ENCODE results near the gene DNAJC18. TPM values are rescaled to one million over a fixed set of nuclear protein-coding genes. Genes with fewer than 3 reads are reported as not detected.
A peak's percentile ranks its signal among the peaks of the same experiment; 100 is the strongest.

DNAJC18 gene
- total and polyA plus RNA-seq, 4 donors: 2.2 to 10.7 (median 8.7) TPM

GRCh38 chr5:139451878-139452660, 12.7 kb upstream of the DNAJC18 start:
- Histone ChIP-seq H3K4me3 (no peak overlapping the region), H3K9me3 (ENCODE audit: control insufficient read depth in 4 of 4, insufficient read depth in 3 of 4, low read length in 3 of 4) (peaks cover 0 to 2% (median 0%) of the 10 kb centered on the region in 4 donors), H3K4me1 (ENCODE audit: control insufficient read depth in 5 of 5, insufficient read depth in 5 of 5, low read length in 5 of 5) (peaks cover 0 to 2% (median 0%) of the 10 kb centered on the region in 5 donors), H3K27me3 (ENCODE audit: control insufficient read depth in 3 of 3, insufficient read depth in 3 of 3, low read length in 2 of 3) (no peaks in the 10 kb centered on the region), H3K36me3 (ENCODE audit: control insufficient read depth in 4 of 4, insufficient read depth in 4 of 4, low read length in 4 of 4) (peaks cover 0 to 25% (median 0%) of the 10 kb centered on the region in 4 donors), H3K9ac (ENCODE audit: insufficient read depth in 1 of 2, low read length in 2 of 2) (no peak overlapping the region), H3K27ac (ENCODE audit: low read depth in 1 of 2, low read length in 1 of 2) (no peak overlapping the region)
- WGBS, 2 donors: 80 to 84% methylated on average over 3 of the region's 3 CpGs
- ATAC-seq (ENCODE audit: insufficient read depth, low FRiP score) (no peak), DNase-seq (no peak)
- TF ChIP-seq CTCF (IDR thresholded peaks at IDR 0.05; ENCODE audit: control extremely low read depth, extremely low read depth): no peak

DNA sequence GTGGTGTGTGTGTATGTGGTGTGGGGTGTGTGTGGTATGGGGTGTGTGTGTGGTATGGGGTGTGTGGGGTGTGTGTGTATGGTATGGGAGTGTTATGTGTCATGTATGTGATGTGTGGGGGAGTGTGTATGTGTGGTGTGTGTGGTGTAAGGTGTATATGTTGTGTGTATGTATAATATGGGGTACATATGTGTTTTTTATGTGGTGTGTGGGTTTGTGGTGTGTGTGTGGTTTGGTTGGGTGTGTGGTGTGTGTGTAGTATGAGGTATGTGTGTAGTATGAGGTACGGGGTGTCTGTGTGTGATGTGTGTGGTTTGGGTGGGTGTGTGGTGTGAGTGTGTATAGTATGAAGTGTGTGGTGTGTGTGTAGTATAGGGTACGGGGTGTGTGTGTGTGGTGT, 11.9 kb upstream of the DNAJC18 start:
- no peak for DNase-seq
- no peaks in the 10 kb centered on the region for H3K27me3 ChIP-seq (ENCODE audit: control insufficient read depth in 3 of 3, insufficient read depth in 3 of 3, low read length in 2 of 3)
- TF ChIP-seq CTCF (IDR thresholded peaks at IDR 0.05; ENCODE audit: control extremely low read depth, extremely low read depth): no peak

DNA sequence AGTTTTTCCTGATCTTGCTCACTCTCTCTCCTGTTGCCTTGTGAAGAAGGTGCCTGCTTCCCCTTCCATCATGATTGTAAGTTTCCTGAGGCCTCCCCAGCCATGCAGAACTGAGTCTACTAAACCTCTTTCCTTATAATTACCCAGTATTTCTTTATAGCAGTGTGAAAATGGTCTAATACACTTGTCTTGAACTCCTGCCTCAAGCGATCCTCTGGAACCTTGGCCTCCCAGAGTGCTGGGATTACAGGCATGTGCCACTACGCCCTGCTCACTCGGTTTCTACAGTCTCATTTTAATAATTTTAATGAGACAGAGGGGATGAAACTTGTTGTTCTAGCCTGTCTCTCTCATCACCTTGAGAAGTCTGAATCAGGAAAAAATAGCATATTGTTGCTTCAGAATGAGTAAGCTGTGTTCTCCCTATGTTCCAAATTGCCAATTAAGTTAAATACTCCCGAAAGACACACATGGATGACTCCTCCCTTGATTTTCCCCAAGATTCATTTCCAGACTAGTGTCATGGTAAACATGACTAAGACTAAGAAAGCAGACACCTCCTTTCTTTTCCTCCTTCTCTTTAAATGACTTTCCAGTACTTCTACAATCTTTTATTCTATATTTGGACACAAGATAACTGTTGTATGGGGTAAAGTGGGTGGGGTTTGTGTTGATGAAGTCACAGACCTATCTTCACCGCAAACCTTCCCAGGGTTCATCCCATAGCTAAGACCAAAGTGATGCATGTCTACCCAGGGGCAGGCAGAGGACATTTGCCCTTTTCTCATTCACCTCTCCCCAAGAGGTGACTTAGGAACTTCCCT, 7.8 kb upstream of the DNAJC18 start:
- DNase-seq: no peak
- 84 to 94% methylated on average over 5 of the region's 5 CpGs for WGBS, 2 donors
- H3K36me3 ChIP-seq (ENCODE audit: control insufficient read depth in 4 of 4, insufficient read depth in 4 of 4, low read length in 4 of 4): peaks cover 0 to 16% (median 0%) of the 10 kb centered on the region in 4 donors
- no peaks in the 10 kb centered on the region for H3K9me3 ChIP-seq (ENCODE audit: control insufficient read depth in 4 of 4, insufficient read depth in 3 of 4, low read length in 3 of 4)
- H3K27ac ChIP-seq (ENCODE audit: low read depth in 1 of 2, low read length in 1 of 2): no peak overlapping the region
- no peak overlapping the region for H3K9ac ChIP-seq (ENCODE audit: insufficient read depth in 1 of 2, low read length in 2 of 2)
- no peak overlapping the region for H3K4me3 ChIP-seq
- no peak for ATAC-seq (ENCODE audit: insufficient read depth, low FRiP score)
- no peaks in the 10 kb centered on the region for H3K27me3 ChIP-seq (ENCODE audit: control insufficient read depth in 3 of 3, insufficient read depth in 3 of 3, low read length in 2 of 3)
- peaks cover 0 to 7% (median 0%) of the 10 kb centered on the region in 5 donors for H3K4me1 ChIP-seq (ENCODE audit: control insufficient read depth in 5 of 5, insufficient read depth in 5 of 5, low read length in 5 of 5)
- no peak for TF ChIP-seq CTCF (IDR thresholded peaks at IDR 0.05; ENCODE audit: control extremely low read depth, extremely low read depth)

More for the DNA sequence above, 11.9 kb upstream of the DNAJC18 start:
- H3K4me3 ChIP-seq: no peak overlapping the region
- no peak overlapping the region for H3K9ac ChIP-seq (ENCODE audit: insufficient read depth in 1 of 2, low read length in 2 of 2)
- peaks cover 0 to 4% (median 0%) of the 10 kb centered on the region in 5 donors for H3K4me1 ChIP-seq (ENCODE audit: control insufficient read depth in 5 of 5, insufficient read depth in 5 of 5, low read length in 5 of 5)
- peak overlapping the region in 1 of 2 donors; percentile 27 for H3K27ac ChIP-seq (ENCODE audit: low read depth in 1 of 2, low read length in 1 of 2)
- no peak for ATAC-seq (ENCODE audit: insufficient read depth, low FRiP score)
- 93 to 94% methylated on average over 2 of the region's 2 CpGs for WGBS, 2 donors
- peaks cover 0 to 2% (median 0%) of the 10 kb centered on the region in 4 donors for H3K9me3 ChIP-seq (ENCODE audit: control insufficient read depth in 4 of 4, insufficient read depth in 3 of 4, low read length in 3 of 4)
- peaks cover 0 to 25% (median 0%) of the 10 kb centered on the region in 4 donors for H3K36me3 ChIP-seq (ENCODE audit: control insufficient read depth in 4 of 4, insufficient read depth in 4 of 4, low read length in 4 of 4)
